Subcutaneous adipose tissue (tissue), 4 donors: ENCODE data around the gene CNDP1. TPM values are rescaled to one million over a fixed set of nuclear protein-coding genes. Genes with fewer than 3 reads are reported as not detected.

Experiments
- total RNA-seq, 4 donors: library from RNA; depleted of rRNA; stranded (reverse); fragments of >200 nt; gene quantifications; one replicate each; pipeline ENCODE4 v1.1.0, GENCODE V29; 2016
- TF ChIP-seq, protein P1 (sequence below): fragments of 450-650 bp; IDR thresholded peaks from one replicate; pipeline ENCODE4 v1.5.1; 2016; ENCODE audit warnings: low read depth, mild to moderate bottlenecking, control low read depth, antibody characterized with exemption, moderate library complexity

The CNDP1 gene
- total RNA-seq, 4 donors from 2014 or later: 1.1 TPM; not detected in 3

DNA sequence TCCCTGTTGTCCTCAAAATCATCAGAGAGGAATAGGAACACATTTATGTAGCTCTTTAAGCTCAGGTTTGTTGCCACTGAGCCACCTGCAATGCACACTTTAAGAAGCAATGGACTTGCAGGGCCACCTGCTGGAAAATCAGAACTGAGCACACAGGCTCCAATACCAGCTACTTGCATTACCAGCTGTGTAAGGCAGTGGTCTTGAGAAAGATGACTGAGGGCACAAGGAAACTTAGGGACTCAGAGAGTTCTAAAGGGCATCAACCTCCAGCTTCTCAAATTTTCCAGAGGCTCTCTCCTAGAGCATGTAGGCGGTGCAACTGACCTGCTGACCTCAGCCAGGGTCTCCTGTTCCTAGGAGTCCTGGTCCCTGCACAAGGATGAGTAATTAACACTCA is 40.6 kb upstream of the CNDP1 start:
- TF ChIP-seq, protein P1, sequence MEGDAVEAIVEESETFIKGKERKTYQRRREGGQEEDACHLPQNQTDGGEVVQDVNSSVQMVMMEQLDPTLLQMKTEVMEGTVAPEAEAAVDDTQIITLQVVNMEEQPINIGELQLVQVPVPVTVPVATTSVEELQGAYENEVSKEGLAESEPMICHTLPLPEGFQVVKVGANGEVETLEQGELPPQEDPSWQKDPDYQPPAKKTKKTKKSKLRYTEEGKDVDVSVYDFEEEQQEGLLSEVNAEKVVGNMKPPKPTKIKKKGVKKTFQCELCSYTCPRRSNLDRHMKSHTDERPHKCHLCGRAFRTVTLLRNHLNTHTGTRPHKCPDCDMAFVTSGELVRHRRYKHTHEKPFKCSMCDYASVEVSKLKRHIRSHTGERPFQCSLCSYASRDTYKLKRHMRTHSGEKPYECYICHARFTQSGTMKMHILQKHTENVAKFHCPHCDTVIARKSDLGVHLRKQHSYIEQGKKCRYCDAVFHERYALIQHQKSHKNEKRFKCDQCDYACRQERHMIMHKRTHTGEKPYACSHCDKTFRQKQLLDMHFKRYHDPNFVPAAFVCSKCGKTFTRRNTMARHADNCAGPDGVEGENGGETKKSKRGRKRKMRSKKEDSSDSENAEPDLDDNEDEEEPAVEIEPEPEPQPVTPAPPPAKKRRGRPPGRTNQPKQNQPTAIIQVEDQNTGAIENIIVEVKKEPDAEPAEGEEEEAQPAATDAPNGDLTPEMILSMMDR: no peak

DNA sequence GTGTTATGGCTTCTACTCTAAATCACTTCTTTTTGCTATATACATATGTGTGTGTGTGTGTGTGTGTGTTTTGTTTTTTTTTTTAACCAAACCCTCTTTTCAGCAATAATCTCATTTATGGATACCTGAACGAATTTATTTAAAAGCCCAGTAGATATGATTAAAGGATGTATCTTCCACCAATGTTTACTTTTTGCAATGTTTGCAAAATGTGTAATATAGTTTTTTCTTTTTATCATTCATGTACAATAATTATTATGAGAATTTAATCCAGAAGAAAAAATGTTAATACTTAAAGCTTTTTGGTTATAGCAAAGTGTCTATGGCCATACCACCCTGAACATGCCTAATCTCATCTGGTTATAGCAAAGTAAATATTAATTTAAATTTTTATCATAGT is 39.8 kb upstream of the CNDP1 start:
- TF ChIP-seq, protein P1: no peak

DNA sequence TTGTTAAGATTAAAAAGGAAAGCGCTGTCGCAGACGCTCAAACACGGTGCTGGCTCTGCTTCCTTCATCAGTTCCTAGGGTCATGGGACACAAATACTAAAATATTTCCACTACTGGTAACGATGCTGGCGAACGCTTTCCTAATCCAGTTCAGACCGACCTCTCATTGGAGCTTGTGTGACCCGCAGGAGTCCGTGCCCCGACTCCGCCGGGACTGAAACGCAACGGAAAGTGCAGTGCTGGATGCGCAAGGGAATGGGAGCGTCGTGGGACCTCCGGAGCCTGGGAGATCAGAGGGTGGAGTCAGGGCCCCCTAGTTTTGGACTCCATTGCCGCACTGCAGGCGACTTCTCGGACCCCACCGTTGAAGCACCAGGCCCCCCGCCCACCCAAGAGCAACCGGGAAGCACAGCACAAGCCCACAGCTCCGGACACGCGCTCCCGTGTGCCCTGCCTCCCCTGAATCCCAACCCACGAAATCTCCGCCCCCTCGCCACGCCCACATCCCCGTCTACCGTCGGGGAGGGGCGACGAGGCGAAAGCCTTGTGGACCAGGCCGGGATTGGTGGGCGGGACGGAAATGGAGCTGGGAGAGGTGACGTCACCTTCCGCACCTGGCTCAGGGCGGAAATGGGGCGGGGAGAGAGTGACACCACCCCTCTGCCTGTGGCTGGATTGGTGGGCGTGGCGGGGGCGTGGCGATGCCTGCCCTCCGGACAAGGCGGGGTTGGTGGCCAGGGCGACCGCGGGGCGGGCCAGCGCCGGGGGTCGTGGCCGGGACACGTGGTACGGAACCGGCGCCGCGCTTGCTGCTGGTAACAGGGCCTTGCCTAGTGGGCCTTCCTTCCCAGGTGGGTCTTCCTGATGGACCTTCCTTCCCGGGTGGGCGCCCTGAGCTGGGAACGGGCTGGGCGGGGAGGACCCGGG is 38.5 kb upstream of the CNDP1 start, which contains the start of gene CNDP2:
TSS of gene CNDP2 (plus strand) at position 783 of the 927 bp plus-strand sequence. CDS start 3,611 bp downstream, outside the sequence.
- TF ChIP-seq, protein P1: no peak

DNA sequence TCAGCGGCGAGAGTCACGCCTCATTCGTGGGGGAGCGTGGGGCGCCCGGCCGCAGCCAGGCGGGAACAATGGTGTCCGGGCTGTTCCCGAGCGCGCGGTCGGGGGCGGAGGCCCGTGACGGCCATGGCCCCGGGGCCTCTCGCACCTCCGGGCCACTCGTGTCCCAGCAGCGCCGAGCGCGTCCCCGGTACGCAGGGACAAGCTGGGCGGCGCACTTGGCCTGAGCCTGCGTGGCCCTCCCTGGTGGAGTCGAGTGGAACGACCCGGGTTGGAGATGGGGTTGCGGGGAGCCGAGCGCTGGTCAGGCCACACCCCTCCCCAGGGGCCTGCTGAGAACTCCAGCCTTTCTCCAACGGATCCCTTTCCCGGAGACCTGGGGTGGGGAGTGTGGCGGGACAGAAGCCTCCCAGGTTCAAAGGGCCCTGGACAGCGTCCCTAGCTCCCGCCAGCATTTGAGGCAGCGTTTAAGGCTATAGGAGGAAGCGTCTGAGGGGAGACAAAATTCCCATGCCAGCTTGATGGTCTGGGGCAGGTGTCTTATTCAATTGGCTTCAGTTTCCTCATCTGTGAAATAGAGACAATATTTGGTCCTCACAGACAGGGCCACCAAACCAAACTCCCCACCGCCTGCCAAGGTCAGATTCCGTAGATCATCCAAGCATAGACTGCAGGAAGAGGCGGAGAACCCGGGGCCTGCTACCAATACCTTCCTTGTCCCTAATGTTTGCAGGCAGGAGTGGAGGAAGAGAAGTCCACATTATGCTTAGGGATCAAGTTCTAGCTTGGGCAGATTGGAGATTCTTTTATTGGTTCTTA is 37.6 kb upstream of the CNDP1 start:
- TF ChIP-seq, protein P1: no peak

DNA sequence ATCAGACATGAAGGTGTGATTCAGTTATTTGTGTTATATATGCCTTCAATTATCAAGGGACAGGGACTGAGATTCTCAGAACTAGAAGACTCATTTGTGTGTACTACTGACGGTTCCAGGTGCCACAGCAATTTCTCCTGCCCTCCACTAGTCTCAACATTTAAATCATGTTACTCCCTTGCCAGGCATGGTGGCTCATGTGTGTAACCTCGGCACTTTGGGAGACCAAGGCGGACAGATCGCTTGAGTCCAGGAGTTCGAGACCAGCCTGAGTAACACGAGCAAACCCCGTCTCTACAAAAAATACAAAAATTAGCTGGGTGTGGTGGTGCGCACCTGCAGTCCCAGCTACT is 37.0 kb upstream of the CNDP1 start:
- TF ChIP-seq, protein P1: no peak

DNA sequence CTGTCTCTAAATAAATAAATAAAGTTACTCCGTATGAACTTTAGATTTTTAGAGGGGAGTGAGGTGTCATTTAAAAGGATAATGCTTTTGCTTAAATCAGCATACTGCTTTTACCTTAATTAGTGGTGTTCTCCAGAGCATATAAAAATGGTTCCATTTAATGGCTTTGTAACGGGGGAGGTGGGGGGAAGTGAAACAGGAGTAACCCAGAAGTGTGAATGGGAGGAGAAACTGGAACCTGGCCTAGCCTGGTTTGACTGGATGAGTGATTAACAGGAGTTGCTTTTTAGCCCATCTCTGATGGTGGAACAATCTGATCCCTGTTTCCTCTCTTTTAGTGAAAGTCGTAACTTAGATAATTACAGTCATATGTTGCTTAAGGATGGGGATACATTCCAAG is 36.5 kb upstream of the CNDP1 start:
- TF ChIP-seq, protein P1: no peak
